GM23338 (cell line): ENCODE measurements around the gene OLFML2A. TPM values are rescaled to one million over a fixed set of nuclear protein-coding genes. Genes with fewer than 3 reads are reported as not detected.

Experiments
- ATAC-seq: fragments of 200-7000 bp; cut with Tn5 transposase; 3 replicates; pipeline ENCODE4 v1.9.1; 2020
- DNase-seq: peaks from one replicate; pipeline ENCODE4 v3.0.0-alpha.2; 2015; ENCODE audit warnings: low spot score
- H2AFZ ChIP-seq: fragments of 200-600 bp; sonication (generic); 2 replicates; pipeline ENCODE4 v1.8.0; 2016; ENCODE audit warnings: antibody characterized with exemption, mild to moderate bottlenecking, moderate library complexity
- H3F3A ChIP-seq: fragments of 200-600 bp; sonication (generic); replicated peaks from 2 replicates; pipeline ENCODE4 v1.8.0; 2017; ENCODE audit warnings: antibody characterized with exemption, mixed run types, low read depth
- H3K27ac ChIP-seq: fragments of 200-600 bp; sonication (generic); 2 replicates; pipeline ENCODE4 v1.6.1; 2016; ENCODE audit warnings: low read depth
- H3K27me3 ChIP-seq: fragments of 200-600 bp; sonication (generic); 2 replicates; pipeline ENCODE4 v1.8.0; 2016; ENCODE audit warnings: mild to moderate bottlenecking, mixed run types, moderate library complexity; ENCODE audit not compliant: insufficient read depth
- H3K36me3 ChIP-seq: fragments of 200-600 bp; sonication (generic); 2 replicates; pipeline ENCODE4 v1.8.0; 2016; ENCODE audit warnings: mild to moderate bottlenecking; ENCODE audit not compliant: insufficient read depth
- H3K4me1 ChIP-seq: fragments of 200-600 bp; sonication (generic); 2 replicates; pipeline ENCODE4 v1.8.0; 2016; ENCODE audit warnings: mild to moderate bottlenecking, moderate library complexity; ENCODE audit not compliant: insufficient read depth
- H3K4me2 ChIP-seq: fragments of 200-600 bp; sonication (generic); 2 replicates; pipeline ENCODE4 v1.7.1; 2017; ENCODE audit warnings: mixed run types
- H3K4me3 ChIP-seq: fragments of 200-600 bp; sonication (generic); 2 replicates; pipeline ENCODE4 v1.6.1; 2016; ENCODE audit warnings: mixed run types
- H3K79me2 ChIP-seq: fragments of 200-600 bp; sonication (generic); replicated peaks from 2 replicates; pipeline ENCODE4 v1.8.0; 2017; ENCODE audit warnings: mild to moderate bottlenecking; ENCODE audit not compliant: insufficient read depth
- H3K9me2 ChIP-seq: fragments of 200-600 bp; sonication (generic); 2 replicates; pipeline ENCODE4 v1.8.0; 2017; ENCODE audit not compliant: insufficient read depth
- H4K20me1 ChIP-seq: fragments of 200-600 bp; sonication (generic); replicated peaks from 2 replicates; pipeline ENCODE4 v1.8.0; 2017; ENCODE audit warnings: mild to moderate bottlenecking; ENCODE audit not compliant: insufficient read depth
- H3K27ac Mint-ChIP-seq: 2 replicates; pipeline ENCODE4 v1.8.0; 2020; ENCODE audit warnings: inconsistent platforms, mild to moderate bottlenecking, moderate library complexity, mixed read lengths
- H3K27me3 Mint-ChIP-seq: 3 replicates; pipeline ENCODE4 v1.8.0; 2022; ENCODE audit warnings: low read depth, mild to moderate bottlenecking, moderate library complexity, mixed read lengths, inconsistent platforms; ENCODE audit not compliant: insufficient read depth, poor library complexity
- H3K36me3 Mint-ChIP-seq: 3 replicates; pipeline ENCODE4 v1.8.0; 2021; ENCODE audit warnings: low read depth, mild to moderate bottlenecking, inconsistent platforms, moderate library complexity, mixed read lengths
- H3K4me1 Mint-ChIP-seq: 3 replicates; pipeline ENCODE4 v1.8.0; 2020; ENCODE audit warnings: mild to moderate bottlenecking, inconsistent platforms, mixed read lengths
- H3K4me3 Mint-ChIP-seq: 3 replicates; pipeline ENCODE4 v1.8.0; 2021; ENCODE audit warnings: moderate library complexity, mild to moderate bottlenecking, inconsistent platforms, mixed read lengths
- H3K9me3 Mint-ChIP-seq: 3 replicates; pipeline ENCODE4 v1.8.0; 2020; ENCODE audit warnings: moderate library complexity, mild to moderate bottlenecking, inconsistent platforms, mixed read lengths
- CTCF ChIP-seq, 2 experiments: fragments of 200-600 bp in 1 of 2; sonication (generic) in 1 of 2; conservative IDR thresholded peaks; 2 replicates each; pipeline versions ENCODE4 v1.5.1 to v1.6.1; 2016 to 2017; ENCODE audit warnings: antibody characterized with exemption in 2 of 2, low read depth in 2 of 2, mild to moderate bottlenecking in 2 of 2, moderate library complexity in 1 of 2
- STAT1 ChIP-seq: IDR thresholded peaks from one replicate; pipeline ENCODE4 v1.6.1; 2016; ENCODE audit warnings: antibody characterized with exemption; ENCODE audit not compliant: unreplicated experiment
- ZNF462 ChIP-seq: fragments of 250-450 bp; sonication (Bioruptor Pico); IDR thresholded peaks from 2 replicates; pipeline ENCODE4 v1.5.0; 2020; ENCODE audit warnings: mild to moderate bottlenecking, moderate library complexity
- polyA plus RNA-seq: library from polyadenylated mRNA; unstranded; fragments of >200 nt; fragmentation: Nextera tagmentation; extraction: Ambion mirVana; gene quantifications from 2 replicates; pipeline ENCODE4 v1.2.1, GENCODE V29; 2016
- total RNA-seq: library from RNA; depleted of rRNA; stranded (reverse); fragments of >200 nt; shearing (Covaris generic); gene quantifications from 2 replicates; pipeline ENCODE4 v1.2.3, GENCODE V29; 2014

OLFML2A gene
- total and polyA plus RNA-seq, 2 experiments from 2014 or later = 1.1 to 6.7 TPM

GRCh38 chr9:124794902-124795491, 18.1 kb downstream of the OLFML2A start:
- no peaks in the 10 kb centered on the region for H3K27me3 ChIP-seq
- H3K36me3 Mint-ChIP-seq = no peaks in the 10 kb centered on the region

More at GRCh38 chr9:124794902-124795491, 18.1 kb downstream of the OLFML2A start:
- no peak overlapping the region for H2AFZ ChIP-seq
- TF ChIP-seq ZNF462 (CRISPR knock-in tag) (no peak), CTCF (conservative IDR thresholded peaks at IDR 0.05; ENCODE audit: low read depth in 2 of 2) (peak; percentile 24 to 55; a peak in 2 of 4 replicates), STAT1 (no peak)
- H3K36me3 ChIP-seq = no peaks in the 10 kb centered on the region
- H3K4me2 ChIP-seq = no peak overlapping the region
- Mint-ChIP-seq H3K27me3 (peaks cover 3% of the 10 kb centered on the region), H3K9me3 (no peaks in the 10 kb centered on the region), H3K27ac (no peak overlapping the region), H3K4me3 (no peak overlapping the region), H3K4me1 (peaks cover 4% of the 10 kb centered on the region; the same call in 1 of the 3 replicates)
- no peaks in the 10 kb centered on the region for H4K20me1 ChIP-seq
- no peaks in the 10 kb centered on the region for H3F3A ChIP-seq
- no peak for DNase-seq
- H3K9me2 ChIP-seq = no peaks in the 10 kb centered on the region
- no peaks in the 10 kb centered on the region for H3K79me2 ChIP-seq
- no peak overlapping the region for H3K4me3 ChIP-seq
- peak; percentile 35 for ATAC-seq
- H3K27ac ChIP-seq = 0 out of 2 replicates have a peak overlapping the region, but pooled peaks have one; percentile 3
- no peaks in the 10 kb centered on the region for H3K4me1 ChIP-seq
